SU-DHL-6 (cell line): Measurements from ENCODE around the gene SPINK13.

Experiments used
- H2AFZ ChIP-seq: fragments of 200-600 bp; sonication (generic); 2 replicates; pipeline ENCODE4 v1.6.1; 2014; ENCODE audit warnings: low read depth, mild to moderate bottlenecking, moderate library complexity, mixed read lengths, antibody characterized with exemption, low read length; ENCODE audit not compliant: severe bottlenecking
- H3F3A ChIP-seq: fragments of 200-600 bp; shearing (Covaris generic); 2 replicates; pipeline ENCODE4 v1.6.0; 2016; ENCODE audit warnings: antibody characterized with exemption, mild to moderate bottlenecking; ENCODE audit not compliant: insufficient read depth
- H3K27ac ChIP-seq: fragments of 200-600 bp; sonication (generic); 2 replicates; pipeline ENCODE4 v1.5.1; 2016; ENCODE audit warnings: low read depth, mild to moderate bottlenecking, low read length, moderate library complexity, mixed read lengths
- H3K27me3 ChIP-seq: fragments of 200-600 bp; sonication (generic), shearing (Covaris generic); 2 replicates; pipeline ENCODE4 v1.6.0; 2014; ENCODE audit warnings: mild to moderate bottlenecking, low read length
- H3K36me3 ChIP-seq: fragments of 200-600 bp; sonication (generic); 2 replicates; pipeline ENCODE4 v1.6.1; 2014; ENCODE audit warnings: mild to moderate bottlenecking, low read length, mixed read lengths
- H3K4me2 ChIP-seq: fragments of 300-600, 200-600 bp; shearing (Covaris generic), sonication (generic); 2 replicates; pipeline ENCODE4 v1.6.0; 2014; ENCODE audit warnings: low read length, low read depth, mild to moderate bottlenecking; ENCODE audit not compliant: poor library complexity, severe bottlenecking
- H3K4me3 ChIP-seq: fragments of 200-600 bp; sonication (generic); 2 replicates; pipeline ENCODE4 v1.5.1; 2014; ENCODE audit warnings: antibody characterized with exemption, low read length, mild to moderate bottlenecking, mixed read lengths; ENCODE audit not compliant: insufficient read depth, poor library complexity, severe bottlenecking
- H3K79me2 ChIP-seq: fragments of 200-600 bp; sonication (generic); 2 replicates; pipeline ENCODE4 v1.6.1; 2014; ENCODE audit warnings: mild to moderate bottlenecking, low read length, moderate library complexity; ENCODE audit not compliant: insufficient read depth
- H3K9ac ChIP-seq: fragments of 200-600 bp; sonication (generic); 2 replicates; pipeline ENCODE4 v1.7.0; 2014; ENCODE audit warnings: mild to moderate bottlenecking, low read length
- H3K9me2 ChIP-seq: fragments of 200-600 bp; sonication (generic); replicated peaks from 2 replicates; pipeline ENCODE4 v1.6.1; 2014; ENCODE audit warnings: low read length; ENCODE audit not compliant: insufficient read depth
- H3K9me3 ChIP-seq: fragments of 200-600 bp; sonication (generic); 2 replicates; pipeline ENCODE4 v1.6.1; 2014; ENCODE audit warnings: low read length, mixed read lengths; ENCODE audit not compliant: insufficient read depth
- H4K20me1 ChIP-seq: fragments of 200-600 bp; sonication (generic); 2 replicates; pipeline ENCODE4 v1.6.1; 2014; ENCODE audit warnings: low read depth, mild to moderate bottlenecking, antibody characterized with exemption, low read length, moderate library complexity, mixed read lengths
- EZH2phosphoT487 ChIP-seq: fragments of 200-600 bp; sonication (generic), shearing (Covaris generic); conservative IDR thresholded peaks from 2 replicates; pipeline ENCODE4 v1.6.1; 2018; ENCODE audit warnings: mild to moderate bottlenecking, antibody characterized with exemption, low read length, moderate library complexity, mixed read lengths
- TF ChIP-seq, protein P1 (sequence below): fragments of 200-600 bp; sonication (generic); IDR thresholded peaks from one replicate; pipeline ENCODE4 v1.5.1; 2017; ENCODE audit warnings: antibody characterized with exemption, mild to moderate bottlenecking, low read length, moderate library complexity; ENCODE audit not compliant: insufficient read depth, poor library complexity, severe bottlenecking

Gene SPINK13

GRCh38 chr5:148237785-148238417 lies 30.7 kb upstream of the SPINK13 start:
- Histone ChIP-seq H3F3A (no peaks in the 10 kb centered on the region), H3K4me3 (no peak overlapping the region), H3K9ac (no peak overlapping the region), H3K9me2 (no peaks in the 10 kb centered on the region), H2AFZ (no peak overlapping the region), H3K27me3 (no peaks in the 10 kb centered on the region; the same call in 1 of the 2 replicates), H3K79me2 (no peaks in the 10 kb centered on the region), H3K9me3 (no peaks in the 10 kb centered on the region), H3K4me2 (no peak overlapping the region), H3K36me3 (no peaks in the 10 kb centered on the region), H4K20me1 (no peaks in the 10 kb centered on the region), H3K27ac (no peak overlapping the region)
- no peak for TF ChIP-seq EZH2phosphoT487
- TF ChIP-seq, protein P1, sequence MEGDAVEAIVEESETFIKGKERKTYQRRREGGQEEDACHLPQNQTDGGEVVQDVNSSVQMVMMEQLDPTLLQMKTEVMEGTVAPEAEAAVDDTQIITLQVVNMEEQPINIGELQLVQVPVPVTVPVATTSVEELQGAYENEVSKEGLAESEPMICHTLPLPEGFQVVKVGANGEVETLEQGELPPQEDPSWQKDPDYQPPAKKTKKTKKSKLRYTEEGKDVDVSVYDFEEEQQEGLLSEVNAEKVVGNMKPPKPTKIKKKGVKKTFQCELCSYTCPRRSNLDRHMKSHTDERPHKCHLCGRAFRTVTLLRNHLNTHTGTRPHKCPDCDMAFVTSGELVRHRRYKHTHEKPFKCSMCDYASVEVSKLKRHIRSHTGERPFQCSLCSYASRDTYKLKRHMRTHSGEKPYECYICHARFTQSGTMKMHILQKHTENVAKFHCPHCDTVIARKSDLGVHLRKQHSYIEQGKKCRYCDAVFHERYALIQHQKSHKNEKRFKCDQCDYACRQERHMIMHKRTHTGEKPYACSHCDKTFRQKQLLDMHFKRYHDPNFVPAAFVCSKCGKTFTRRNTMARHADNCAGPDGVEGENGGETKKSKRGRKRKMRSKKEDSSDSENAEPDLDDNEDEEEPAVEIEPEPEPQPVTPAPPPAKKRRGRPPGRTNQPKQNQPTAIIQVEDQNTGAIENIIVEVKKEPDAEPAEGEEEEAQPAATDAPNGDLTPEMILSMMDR: no peak

DNA sequence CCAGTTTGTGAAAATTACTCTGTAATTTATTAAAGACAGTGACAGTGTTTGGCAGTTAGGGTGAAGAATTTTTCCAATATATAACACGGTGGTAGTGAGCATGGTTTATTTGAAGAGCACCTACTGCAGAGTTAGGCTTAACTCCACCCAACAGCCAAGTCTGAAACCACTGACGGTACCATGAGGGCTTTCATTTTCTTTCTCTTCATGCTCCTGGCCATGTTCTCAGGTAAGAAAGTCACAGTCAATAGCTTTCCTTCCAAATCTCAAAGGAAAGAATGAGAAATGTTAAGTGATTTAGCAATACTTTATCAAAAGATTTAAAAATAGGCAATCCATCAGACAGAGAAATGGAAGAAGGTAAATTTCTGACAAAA lies 30.2 kb upstream of the SPINK13 start, which contains the start of gene MARCOL:
TSS of gene MARCOL (plus strand) at position 108 of the 377 bp plus-strand sequence. CDS start at position 181, 73 bp downstream.
- no peak within 1 kb of the TSS for H3K27ac ChIP-seq
- H3K4me3 ChIP-seq: no peak within 1 kb of the TSS
- H3F3A ChIP-seq: no peaks in the 10 kb centered on the region
- H3K27me3 ChIP-seq: no peaks in the 10 kb centered on the region; the same call in 1 of the 2 replicates
- no peak within 1 kb of the TSS for H2AFZ ChIP-seq
- no peaks in the 10 kb centered on the region for H3K79me2 ChIP-seq
- H3K9me2 ChIP-seq: no peaks in the 10 kb centered on the region
- no peaks in the 10 kb centered on the region for H4K20me1 ChIP-seq
- H3K4me2 ChIP-seq: no peak within 1 kb of the TSS
- no peaks in the 10 kb centered on the region for H3K9me3 ChIP-seq
- no peaks in the 10 kb centered on the region for H3K36me3 ChIP-seq
- no peak for TF ChIP-seq EZH2phosphoT487
- TF ChIP-seq, protein P1: no peak
- no peak within 1 kb of the TSS for H3K9ac ChIP-seq

- no peaks in the 10 kb centered on the region for H3K27me3 ChIP-seq
Observed at GRCh38 chr5:148248894-148249293, 19.7 kb upstream of the SPINK13 start.

More at GRCh38 chr5:148248894-148249293, 19.7 kb upstream of the SPINK13 start:
- TF ChIP-seq, protein P1: no peak
- TF ChIP-seq EZH2phosphoT487: no peak
- Histone ChIP-seq H3K27ac (no peak overlapping the region), H4K20me1 (no peaks in the 10 kb centered on the region), H3K9ac (no peak overlapping the region), H3K79me2 (no peaks in the 10 kb centered on the region), H3K4me3 (no peak overlapping the region), H2AFZ (no peak overlapping the region), H3K9me3 (no peaks in the 10 kb centered on the region), H3K9me2 (no peaks in the 10 kb centered on the region), H3F3A (no peaks in the 10 kb centered on the region), H3K36me3 (no peaks in the 10 kb centered on the region), H3K4me2 (no peak overlapping the region)
